ENCODE measurements around the gene GNAQ.

Gene GNAQ

GRCh38 chr9:78009186-78009585 is 22.4 kb downstream of the GNAQ start:
- intact Hi-C loops (cut with DNase I) = no loop called here

GRCh38 chr9:78006734-78007133 is 24.9 kb downstream of the GNAQ start:
- intact Hi-C loops (cut with DNase I) = no loop called here
- DNase-seq = no peak

More at GRCh38 chr9:78009186-78009585, 22.4 kb downstream of the GNAQ start:
- no peak for DNase-seq

- intact Hi-C loops (cut with DNase I) = no loop called here
- no peak for DNase-seq
Observed at GRCh38 chr9:78005231-78006002, 26.2 kb downstream of the GNAQ start.

GRCh38 chr9:78004478-78005229 is 27.0 kb downstream of the GNAQ start:
- intact Hi-C loops (cut with DNase I) = no loop called here

GRCh38 chr9:78003730-78004129 is 27.9 kb downstream of the GNAQ start:
- intact Hi-C loops (cut with DNase I) = no loop called here
- no peak for DNase-seq

More at GRCh38 chr9:78004478-78005229, 27.0 kb downstream of the GNAQ start:
- no peak for DNase-seq

GRCh38 chr9:78001946-78002731 is 29.5 kb downstream of the GNAQ start:
- intact Hi-C loops (cut with DNase I) = no loop called here
- no peak for DNase-seq

- DNase-seq = no peak
- intact Hi-C loops (cut with DNase I) = no loop called here
Observed at GRCh38 chr9:78000221-78000620, 31.4 kb downstream of the GNAQ start.

GRCh38 chr9:77999231-77999631 is 32.4 kb downstream of the GNAQ start:
- intact Hi-C loops (cut with DNase I) = no loop called here

GRCh38 chr9:77997611-77998284 is 33.9 kb downstream of the GNAQ start:
- intact Hi-C loops (cut with DNase I) = no loop called here
- DNase-seq = no peak

More at GRCh38 chr9:77999231-77999631, 32.4 kb downstream of the GNAQ start:
- DNase-seq = no peak

- no peak for DNase-seq
- intact Hi-C loops (cut with DNase I) = no loop called here
Observed at GRCh38 chr9:77996696-77997095, 34.9 kb downstream of the GNAQ start.

GRCh38 chr9:77991191-77991590 is 40.4 kb downstream of the GNAQ start:
- no peak for DNase-seq
- intact Hi-C loops (cut with DNase I) = no loop called here

- DNase-seq = no peak
- intact Hi-C loops (cut with DNase I) = no loop called here
Observed at GRCh38 chr9:77989909-77990308, 41.7 kb downstream of the GNAQ start.

- DNase-seq = no peak
- intact Hi-C loops (cut with DNase I) = no loop called here
Observed at GRCh38 chr9:77989458-77989857, 42.2 kb downstream of the GNAQ start.

GRCh38 chr9:77988630-77989029 is 43.0 kb downstream of the GNAQ start:
- intact Hi-C loops (cut with DNase I) = no loop called here
- no peak for DNase-seq

GRCh38 chr9:77987880-77988525 is 43.6 kb downstream of the GNAQ start:
- intact Hi-C loops (cut with DNase I) = no loop called here

GRCh38 chr9:77987081-77987656 is 44.4 kb downstream of the GNAQ start:
- intact Hi-C loops (cut with DNase I) = no loop called here

More at GRCh38 chr9:77987880-77988525, 43.6 kb downstream of the GNAQ start:
- no peak for DNase-seq

GRCh38 chr9:77985996-77986395 is 45.6 kb downstream of the GNAQ start:
- intact Hi-C loops (cut with DNase I) = no loop called here
- DNase-seq = no peak

More at GRCh38 chr9:77987081-77987656, 44.4 kb downstream of the GNAQ start:
- no peak for DNase-seq

GRCh38 chr9:77983320-77983662 is 48.3 kb downstream of the GNAQ start:
- intact Hi-C loops (cut with DNase I) = no loop called here
- no peak for DNase-seq
